Measurements from ENCODE around the gene TMEM191B.
"Not testable (repeated sequence)": the region's sequence is repeated elsewhere in the genome, so short reads cannot be mapped to it uniquely, and the experiment has no call there.

The TMEM191B gene

GRCh38 chr22:18527752-18528596 is at the start of gene TMEM191B:
Gene TMEM191B, plus strand, starts transcription at chr22:18527802. Its CDS starts 179 bp downstream, at chr22:18527981.
- DNase-seq = not testable (repeated sequence)

DNA sequence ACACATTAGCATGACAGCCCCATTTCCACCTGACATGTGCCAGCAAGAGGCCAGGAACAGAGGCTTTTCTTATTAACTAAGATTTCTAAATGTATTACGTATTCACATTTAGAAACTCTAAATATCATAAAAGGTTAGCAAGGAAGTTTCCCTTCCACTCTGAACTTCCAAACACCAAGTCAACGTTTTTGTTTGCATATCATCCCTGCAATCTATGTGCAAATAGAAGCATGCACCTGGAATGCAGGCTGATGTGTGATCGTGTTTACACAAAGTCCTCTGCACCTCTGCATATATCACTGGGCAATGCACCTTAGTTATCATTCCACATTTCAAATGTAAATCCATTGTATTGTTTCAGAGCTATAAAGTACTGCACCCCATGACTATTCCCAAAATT is 31.4 kb upstream of the TMEM191B start:
- DNase-seq = not testable (repeated sequence)

- not testable (repeated sequence) for DNase-seq
Measured at GRCh38 chr22:18511327-18511726, 16.3 kb upstream of the TMEM191B start.

DNA sequence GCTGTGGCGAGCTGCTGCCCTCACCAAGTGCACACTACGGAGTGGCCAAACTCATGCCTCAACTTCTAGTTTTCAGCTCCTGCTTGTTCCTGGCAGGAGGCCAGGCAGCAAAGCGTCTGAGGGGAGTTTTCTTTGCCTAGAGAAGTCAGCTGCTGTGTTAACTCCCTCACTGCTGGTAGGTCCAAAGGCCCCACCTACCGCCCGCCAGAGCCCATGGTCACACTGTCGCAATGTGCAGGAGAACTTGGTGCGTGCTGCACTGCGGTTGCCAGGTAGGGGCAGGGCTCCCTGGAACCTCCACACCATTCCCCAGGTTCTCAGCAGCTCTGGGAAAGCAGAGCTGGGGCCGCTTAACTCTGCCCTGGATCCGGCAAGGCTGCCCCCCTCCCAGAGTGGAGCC is 15.2 kb upstream of the TMEM191B start:
- not testable (repeated sequence) for DNase-seq

GRCh38 chr22:18513454-18513853 is 14.1 kb upstream of the TMEM191B start:
- DNase-seq = not testable (repeated sequence)

DNA sequence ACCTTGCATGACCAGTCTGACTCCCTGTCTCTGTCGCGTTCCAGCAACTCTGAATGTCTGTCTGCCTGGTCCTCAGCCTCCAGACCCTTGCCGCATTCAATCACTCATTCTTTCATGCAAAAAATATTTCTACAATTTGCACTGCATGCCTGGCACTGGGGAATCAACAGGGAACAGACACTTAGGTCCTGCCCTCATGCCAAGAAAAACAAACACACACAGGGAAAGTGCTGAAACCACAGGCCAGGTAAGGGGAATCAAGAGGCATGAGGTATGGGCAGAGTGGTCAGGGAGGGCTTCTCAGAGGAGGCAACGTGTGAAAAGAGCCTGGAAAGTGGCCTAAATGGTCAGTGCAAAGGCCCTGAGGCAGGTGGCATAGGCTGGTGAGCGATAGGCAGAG is 9.5 kb upstream of the TMEM191B start, which contains the start of gene GGTLC3:
GGTLC3 (minus strand) TSS at position 101 of the 400 bp plus-strand sequence. CDS start 264 bp downstream, outside the sequence.
- not testable (repeated sequence) for DNase-seq

DNA sequence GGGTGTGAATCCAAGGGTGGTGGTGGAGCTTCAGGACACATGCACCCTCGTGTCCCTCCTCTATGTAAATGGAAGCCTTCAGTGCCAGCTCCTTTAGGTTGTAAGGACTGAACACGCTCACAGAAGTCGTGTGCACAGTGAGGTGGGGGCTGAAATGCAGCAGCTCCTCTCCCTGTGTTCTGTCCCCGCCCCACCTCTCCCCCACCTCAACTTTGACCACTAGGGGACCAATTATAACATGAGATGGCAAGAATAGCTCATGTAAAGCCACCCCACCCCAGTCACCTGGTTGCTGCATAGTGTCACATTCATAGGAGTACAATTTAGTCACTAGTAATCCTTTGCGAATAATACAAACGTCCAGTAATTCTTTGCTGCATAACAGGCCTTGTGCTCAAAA is 4.8 kb upstream of the TMEM191B start:
- DNase-seq = not testable (repeated sequence)

DNA sequence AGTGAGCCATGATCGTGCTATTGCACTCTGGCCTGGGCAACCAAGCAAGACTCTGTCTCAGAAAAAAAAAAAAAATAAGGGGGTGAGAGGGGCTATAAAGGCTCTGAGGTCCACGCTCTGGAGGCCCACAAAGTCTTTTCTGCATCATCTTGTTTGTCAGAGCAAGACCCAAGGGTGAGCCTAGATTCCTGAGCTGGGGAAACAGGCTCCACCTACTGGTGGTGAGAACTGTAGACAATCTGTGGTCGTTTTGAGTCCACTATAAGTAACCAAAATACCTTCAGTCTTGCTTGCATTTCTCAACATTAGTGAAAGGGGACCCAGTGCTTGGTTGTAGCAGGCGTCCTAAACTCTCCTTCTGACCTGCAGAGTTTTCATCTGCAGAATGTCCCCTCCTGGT is 4.3 kb upstream of the TMEM191B start:
- not testable (repeated sequence) for DNase-seq

DNA sequence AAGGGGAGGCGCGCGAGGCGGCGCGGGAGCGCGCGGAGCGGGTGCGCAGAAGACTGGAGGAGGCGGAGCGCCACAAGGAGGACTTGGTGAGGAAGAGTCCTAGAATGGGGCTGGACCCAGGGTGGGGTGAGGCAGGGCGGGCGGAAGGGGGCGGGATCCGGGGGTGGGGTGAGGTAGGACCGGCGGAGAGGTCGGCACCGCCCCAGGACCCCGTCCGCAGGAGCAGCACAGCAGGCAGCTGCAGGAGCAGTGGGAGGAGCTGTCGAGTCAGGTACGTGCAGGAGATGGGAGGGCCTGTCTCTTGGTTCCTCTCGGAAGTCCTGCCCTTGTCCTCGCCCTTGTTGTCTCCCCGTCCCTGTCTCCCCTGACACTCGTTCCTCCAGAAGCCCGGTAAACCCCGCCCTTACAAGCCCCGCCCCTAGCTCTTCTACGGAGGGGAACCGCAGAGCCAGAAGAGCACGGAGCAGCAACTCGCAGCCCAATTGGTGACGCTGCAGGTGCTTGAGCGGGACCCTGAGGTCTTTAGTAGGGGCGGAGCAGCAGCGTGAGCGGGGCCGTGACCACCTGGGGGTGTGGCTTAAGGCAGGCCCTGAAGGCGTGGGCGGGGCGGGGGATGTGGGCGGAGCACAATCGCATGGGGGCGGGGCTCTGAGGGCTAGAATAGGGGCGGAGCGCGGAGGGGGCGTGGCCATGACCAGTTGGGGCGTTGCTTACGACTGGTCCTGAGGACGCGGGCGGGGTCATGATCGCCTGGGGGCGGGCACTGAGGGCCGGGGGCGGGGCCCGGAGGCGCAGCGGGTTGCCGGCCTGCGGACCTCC is 1.2 kb downstream of the TMEM191B start:
- DNase-seq = not testable (repeated sequence)

- DNase-seq = not testable (repeated sequence)
Measured at GRCh38 chr22:18529416-18530145, 2.0 kb downstream of the TMEM191B start.

GRCh38 chr22:18533633-18534032 is 6.0 kb downstream of the TMEM191B start:
- not testable (repeated sequence) for DNase-seq

DNA sequence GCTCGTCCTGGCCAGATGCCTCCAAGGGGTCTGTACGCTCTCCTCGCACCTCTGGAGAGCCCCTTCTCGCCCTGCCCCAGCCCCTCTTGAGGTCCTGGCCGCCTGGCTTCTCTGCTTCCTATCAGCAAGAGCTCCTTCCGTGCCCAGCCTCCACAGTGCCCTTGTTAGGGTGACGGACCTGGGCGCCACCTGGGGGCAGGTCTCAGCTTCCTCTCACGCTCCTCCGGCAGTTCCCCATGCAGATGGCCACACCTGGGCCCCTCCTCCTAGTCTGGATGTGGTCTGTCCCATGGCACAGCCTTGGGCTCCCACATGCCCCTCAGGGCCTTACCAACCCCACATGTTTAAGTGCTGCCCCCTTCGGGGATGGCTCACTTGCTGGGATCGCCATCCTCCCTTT is 6.7 kb downstream of the TMEM191B start:
- DNase-seq = not testable (repeated sequence)

DNA sequence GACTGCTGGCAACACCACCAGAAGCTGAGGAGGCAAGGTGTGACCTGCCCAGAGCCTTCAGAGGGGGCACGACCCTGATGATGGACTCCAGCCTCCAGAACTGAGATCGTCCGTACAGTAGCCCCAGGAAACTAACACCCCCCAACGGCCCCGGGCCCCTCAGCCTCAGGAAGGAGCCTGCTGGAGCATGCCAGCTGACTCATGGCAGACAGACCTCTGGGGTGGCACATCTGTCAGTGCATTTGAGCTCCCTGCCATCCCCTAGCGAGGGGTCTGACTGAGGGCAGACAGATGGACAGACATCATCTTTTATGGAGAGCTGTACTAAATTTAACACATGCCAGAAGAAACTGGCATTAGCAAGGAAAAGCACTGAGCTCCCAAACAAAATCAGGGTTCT is 12.4 kb downstream of the TMEM191B start:
- not testable (repeated sequence) for DNase-seq

GRCh38 chr22:18543400-18543799 is 15.8 kb downstream of the TMEM191B start:
- DNase-seq = not testable (repeated sequence)

GRCh38 chr22:18544615-18545014 is 17.0 kb downstream of the TMEM191B start:
- DNase-seq = not testable (repeated sequence)

GRCh38 chr22:18549458-18550179 is 22.0 kb downstream of the TMEM191B start:
- DNase-seq = not testable (repeated sequence)

- DNase-seq = not testable (repeated sequence)
Measured at GRCh38 chr22:18551046-18551445, 23.4 kb downstream of the TMEM191B start.

DNA sequence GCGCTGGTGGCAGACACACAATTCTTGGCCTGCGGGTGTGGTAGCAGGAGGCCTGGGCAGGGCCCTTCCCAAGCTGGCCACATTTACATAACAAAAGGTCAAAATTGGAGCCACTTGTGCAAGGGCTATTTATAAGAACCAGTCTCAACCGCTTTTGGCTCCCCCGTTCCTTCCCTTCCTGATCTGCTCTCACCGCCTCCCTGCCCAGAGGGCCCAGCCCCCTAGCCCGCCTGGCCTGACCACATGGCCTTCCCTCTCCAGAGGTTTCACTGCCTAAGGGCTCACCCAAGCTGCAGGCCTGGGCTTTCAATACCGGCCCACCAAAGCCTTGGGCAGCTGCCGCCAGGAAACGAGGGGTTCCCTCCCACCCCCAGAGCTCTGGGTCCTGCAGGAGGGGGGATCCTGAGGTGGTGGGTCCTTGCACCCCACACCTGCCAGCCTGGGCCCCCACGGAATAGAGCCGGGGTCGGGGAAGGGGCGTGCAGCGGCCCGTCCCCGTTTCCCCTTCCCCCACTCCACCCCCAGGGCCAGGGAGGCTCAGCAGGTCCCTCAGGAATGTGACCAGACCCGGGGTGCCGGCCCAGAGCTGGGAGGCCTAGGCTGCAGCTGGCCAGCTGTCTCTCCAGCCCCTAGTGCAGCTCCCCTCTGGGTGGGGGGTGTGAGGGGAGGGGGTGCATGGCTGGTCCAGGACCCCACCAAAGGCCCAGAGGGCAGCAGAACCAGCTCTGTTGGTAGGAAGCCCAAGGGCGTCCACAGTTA is 25.4 kb downstream of the TMEM191B start:
- DNase-seq = not testable (repeated sequence)

GRCh38 chr22:18554280-18555256 is 27.0 kb downstream of the TMEM191B start:
- not testable (repeated sequence) for DNase-seq

GRCh38 chr22:18558516-18558915 is 30.9 kb downstream of the TMEM191B start:
- DNase-seq = not testable (repeated sequence)

All from DMS53 (cell line).